Stimulated activated effector memory CD8-positive, alpha-beta T cell treated with anti-CD3 and anti-CD28 coated beads, Interleukin-12 subunit alpha, Interleukin-12 subunit beta, amount 100 ng/mL, for 72 hours (primary cell): ENCODE data around the gene KIAA1614.
A peak's percentile ranks its signal among the peaks of the same experiment; 100 is the strongest.

Source experiments
- ATAC-seq: fragments of 150-1000 bp; cut with Tn5 transposase; 2 replicates; pipeline ENCODE4 v1.10.0; 2021
- DNase-seq, 2 donors: peaks; one replicate each; pipeline ENCODE4 v3.0.0; 2021 to 2022; ENCODE audit warnings: low spot score in 2 of 2
- H3K27ac Mint-ChIP-seq: one replicate; pipeline ENCODE4 v1.8.0; 2022; ENCODE audit warnings: mild to moderate bottlenecking, mixed read lengths
- H3K36me3 Mint-ChIP-seq: one replicate; pipeline ENCODE4 v1.8.0; 2022; ENCODE audit warnings: mild to moderate bottlenecking, mixed read lengths
- H3K4me1 Mint-ChIP-seq: one replicate; pipeline ENCODE4 v1.8.0; 2022; ENCODE audit warnings: mixed read lengths
- H3K4me3 Mint-ChIP-seq: one replicate; pipeline ENCODE4 v1.8.0; 2022; ENCODE audit warnings: mild to moderate bottlenecking, mixed read lengths
- H3K9me3 Mint-ChIP-seq: one replicate; pipeline ENCODE4 v1.8.0; 2022; ENCODE audit warnings: mixed read lengths

KIAA1614 gene

GRCh38 chr1:180970333-180971079 lies 57.8 kb downstream of the KIAA1614 start:
- no peak overlapping the region for H3K27ac Mint-ChIP-seq
- ATAC-seq = no peak
- H3K4me1 Mint-ChIP-seq = peaks cover 46% of the 10 kb centered on the region
- no peak overlapping the region for H3K4me3 Mint-ChIP-seq
- H3K36me3 Mint-ChIP-seq = peaks cover 90% of the 10 kb centered on the region
- H3K9me3 Mint-ChIP-seq = no peaks in the 10 kb centered on the region
- DNase-seq = no peak

GRCh38 chr1:180971273-180971997 lies 58.7 kb downstream of the KIAA1614 start:
- Mint-ChIP-seq H3K4me1 (peaks cover 51% of the 10 kb centered on the region), H3K9me3 (no peaks in the 10 kb centered on the region), H3K36me3 (peaks cover 95% of the 10 kb centered on the region), H3K4me3 (no peak overlapping the region), H3K27ac (peak overlapping the region; percentile 4)
- no peak for DNase-seq
- ATAC-seq = no peak

GRCh38 chr1:180973369-180973768 lies 60.7 kb downstream of the KIAA1614 start:
- Mint-ChIP-seq H3K4me1 (peaks cover 42% of the 10 kb centered on the region), H3K36me3 (peaks cover 95% of the 10 kb centered on the region)
- ATAC-seq = no peak

GRCh38 chr1:180974236-180974635 lies 61.5 kb downstream of the KIAA1614 start:
- Mint-ChIP-seq H3K27ac (no peak overlapping the region), H3K4me3 (no peak overlapping the region), H3K4me1 (peaks cover 36% of the 10 kb centered on the region), H3K9me3 (no peaks in the 10 kb centered on the region), H3K36me3 (peaks cover 97% of the 10 kb centered on the region)
- ATAC-seq (no peak), DNase-seq (no peak)

More at GRCh38 chr1:180973369-180973768, 60.7 kb downstream of the KIAA1614 start:
- Mint-ChIP-seq H3K27ac (no peak overlapping the region), H3K9me3 (no peaks in the 10 kb centered on the region), H3K4me3 (no peak overlapping the region)
- no peak for DNase-seq

- Mint-ChIP-seq H3K4me3 (no peak overlapping the region), H3K27ac (no peak overlapping the region), H3K9me3 (no peaks in the 10 kb centered on the region), H3K4me1 (peaks cover 25% of the 10 kb centered on the region), H3K36me3 (peaks cover 100% of the 10 kb centered on the region)
- ATAC-seq (no peak), DNase-seq (no peak)
Measured at GRCh38 chr1:180975551-180975950, 62.9 kb downstream of the KIAA1614 start.

GRCh38 chr1:180976191-180976590 lies 63.5 kb downstream of the KIAA1614 start:
- no peak overlapping the region for H3K27ac Mint-ChIP-seq
- H3K4me3 Mint-ChIP-seq = no peak overlapping the region
- ATAC-seq = no peak
- DNase-seq = no peak
- H3K9me3 Mint-ChIP-seq = no peaks in the 10 kb centered on the region
- H3K4me1 Mint-ChIP-seq = peaks cover 23% of the 10 kb centered on the region
- peaks cover 100% of the 10 kb centered on the region for H3K36me3 Mint-ChIP-seq

GRCh38 chr1:180976732-180977357 lies 64.1 kb downstream of the KIAA1614 start:
- ATAC-seq (no peak), DNase-seq (no peak)
- Mint-ChIP-seq H3K27ac (peak overlapping the region; percentile 5), H3K36me3 (peaks cover 100% of the 10 kb centered on the region), H3K4me1 (peaks cover 23% of the 10 kb centered on the region), H3K4me3 (no peak overlapping the region), H3K9me3 (no peaks in the 10 kb centered on the region)

- H3K36me3 Mint-ChIP-seq = peaks cover 100% of the 10 kb centered on the region
- ATAC-seq (peak; percentile 88), DNase-seq (peak in 1 of 2 donors; percentile 54)
- no peak overlapping the region for H3K4me3 Mint-ChIP-seq
- no peaks in the 10 kb centered on the region for H3K9me3 Mint-ChIP-seq
- peaks cover 16% of the 10 kb centered on the region for H3K4me1 Mint-ChIP-seq
- H3K27ac Mint-ChIP-seq = peak overlapping the region; percentile 11
Measured at GRCh38 chr1:180981596-180982387, 69.1 kb downstream of the KIAA1614 start.

- peaks cover 22% of the 10 kb centered on the region for H3K4me1 Mint-ChIP-seq
- H3K4me3 Mint-ChIP-seq = no peak overlapping the region
- ATAC-seq (no peak), DNase-seq (no peak)
- no peak overlapping the region for H3K27ac Mint-ChIP-seq
- no peaks in the 10 kb centered on the region for H3K9me3 Mint-ChIP-seq
- H3K36me3 Mint-ChIP-seq = peaks cover 100% of the 10 kb centered on the region
Measured at GRCh38 chr1:180982422-180982821, 69.7 kb downstream of the KIAA1614 start.

- H3K4me3 Mint-ChIP-seq = no peak overlapping the region
- no peak for ATAC-seq
- no peaks in the 10 kb centered on the region for H3K9me3 Mint-ChIP-seq
- no peak for DNase-seq
- peaks cover 100% of the 10 kb centered on the region for H3K36me3 Mint-ChIP-seq
- no peak overlapping the region for H3K27ac Mint-ChIP-seq
- peaks cover 9% of the 10 kb centered on the region for H3K4me1 Mint-ChIP-seq
Measured at GRCh38 chr1:180988253-180988752, 75.6 kb downstream of the KIAA1614 start.

GRCh38 chr1:180994262-180994661 lies 81.6 kb downstream of the KIAA1614 start:
- H3K36me3 Mint-ChIP-seq = peaks cover 92% of the 10 kb centered on the region
- no peaks in the 10 kb centered on the region for H3K9me3 Mint-ChIP-seq
- H3K4me3 Mint-ChIP-seq = no peak overlapping the region
- DNase-seq (no peak), ATAC-seq (peak; percentile 99)
- H3K4me1 Mint-ChIP-seq = peaks cover 6% of the 10 kb centered on the region
- no peak overlapping the region for H3K27ac Mint-ChIP-seq

GRCh38 chr1:180997843-180998504 lies 85.3 kb downstream of the KIAA1614 start:
- Mint-ChIP-seq H3K9me3 (no peaks in the 10 kb centered on the region), H3K36me3 (peaks cover 92% of the 10 kb centered on the region), H3K4me1 (peaks cover 10% of the 10 kb centered on the region), H3K4me3 (no peak overlapping the region), H3K27ac (peak overlapping the region; percentile 49)
- ATAC-seq (no peak), DNase-seq (no peak)
